Stimulated activated CD4-positive, alpha-beta T cell treated with anti-CD3 and anti-CD28 coated beads, Interleukin-15, amount 100 ng/mL, for 24 hours (primary cell): Measurements from ENCODE around the gene CNOT10.
"Not testable (repeated sequence)": the region's sequence is repeated elsewhere in the genome, so short reads cannot be mapped to it uniquely, and the experiment has no call there.

ENCODE experiments used
- DNase-seq: peaks from one replicate; pipeline ENCODE4 v3.0.0-alpha.2; 2020

The CNOT10 gene

GRCh38 chr3:32764481-32764880 is 79.5 kb downstream of the CNOT10 start:
- DNase-seq = no peak

GRCh38 chr3:32778389-32778788 is 93.4 kb downstream of the CNOT10 start:
- peak; percentile 7 for DNase-seq

- no peak for DNase-seq
These were observed 95.2 kb downstream of the CNOT10 start for GRCh38 chr3:32780071-32780734.

- DNase-seq = peak; percentile 37
These were observed 95.8 kb downstream of the CNOT10 start for GRCh38 chr3:32780735-32781210.

GRCh38 chr3:32781211-32781968 is 96.4 kb downstream of the CNOT10 start:
- DNase-seq = peak; percentile 84

- DNase-seq = not testable (repeated sequence)
These were observed 96.9 kb downstream of the CNOT10 start for GRCh38 chr3:32781969-32782270.

- DNase-seq = no peak
These were observed 97.4 kb downstream of the CNOT10 start for GRCh38 chr3:32782407-32782806.

GRCh38 chr3:32791833-32792232 is 106.8 kb downstream of the CNOT10 start:
- no peak for DNase-seq

- no peak for DNase-seq
These were observed 109.7 kb downstream of the CNOT10 start for GRCh38 chr3:32794487-32795308.

- DNase-seq = not testable (repeated sequence)
These were observed 111.5 kb downstream of the CNOT10 start for GRCh38 chr3:32796384-32796950.

- no peak for DNase-seq
These were observed 112.8 kb downstream of the CNOT10 start for GRCh38 chr3:32797776-32798175.

- not testable (repeated sequence) for DNase-seq
These were observed 116.5 kb downstream of the CNOT10 start for GRCh38 chr3:32801440-32801839.

- no peak for DNase-seq
These were observed 128.2 kb downstream of the CNOT10 start for GRCh38 chr3:32813180-32813579.

GRCh38 chr3:32814361-32814760 is 129.4 kb downstream of the CNOT10 start:
- DNase-seq = no peak

GRCh38 chr3:32815841-32816438 is 131.0 kb downstream of the CNOT10 start:
- no peak for DNase-seq

GRCh38 chr3:32816439-32817256 is 131.7 kb downstream of the CNOT10 start:
- DNase-seq = peak; percentile 52

GRCh38 chr3:32817257-32817557 is 132.2 kb downstream of the CNOT10 start:
- peak; percentile 21 for DNase-seq

GRCh38 chr3:32817558-32818228 is 132.7 kb downstream of the CNOT10 start, which contains the start of gene TRIM71:
Gene TRIM71, plus strand, starts transcription at chr3:32817997. Its CDS starts 84 bp downstream, at chr3:32818081.
- DNase-seq = peak; percentile 50

- peak; percentile 31 for DNase-seq
These were observed 133.4 kb downstream of the CNOT10 start for GRCh38 chr3:32818229-32818969.

- no peak for DNase-seq
These were observed 134.1 kb downstream of the CNOT10 start for GRCh38 chr3:32818970-32819511.
